HCT116 (cell line): ENCODE measurements around the gene RPS24. TPM values are rescaled to one million over a fixed set of nuclear protein-coding genes. Genes with fewer than 3 reads are reported as not detected.
"Not testable (repeated sequence)": the region's sequence is repeated elsewhere in the genome, so short reads cannot be mapped to it uniquely, and the experiment has no call there.

Source experiments
- ATAC-seq: fragments of 200-7000 bp; cut with Tn5 transposase; 2 replicates; pipeline ENCODE4 v1.9.1; 2020; ENCODE audit warnings: mild to moderate bottlenecking, moderate library complexity
- BruUV-seq: library from RNA; stranded (reverse); fragments of 400-500 nt; replicated peaks from 2 replicates; lab custom pipeline; 2021; lab: Mats Ljungman, UMichigan
- CTCF ChIA-PET: fragments of 300-600 bp; sonication (Branson Sonifier 250); formaldehyde crosslinking; loops from one replicate; lab custom pipeline; 2021; ENCODE audit warnings: antibody characterized with exemption; lab: Charles Lee
- POLR2A ChIA-PET: fragments of 300-600, 350-600 bp; sonication (Branson Sonifier 250); formaldehyde crosslinking; loops from one replicate; lab custom pipeline; 2021; ENCODE audit warnings: antibody characterized with exemption; lab: Charles Lee
- RAD21 ChIA-PET, 2 experiments: fragments of 300-600 bp; sonication (Branson Sonifier 250); formaldehyde crosslinking; loops; one replicate each; lab custom pipeline; 2023; ENCODE audit warnings: low total read pairs in 2 of 2; ENCODE audit not compliant: uncharacterized antibody in 2 of 2, unreplicated experiment in 2 of 2, low non-redundant PET in 1 of 2; lab: Charles Lee
- DNase-seq: peaks from one replicate; pipeline ENCODE4 v3.0.0-alpha.2; 2010; ENCODE audit warnings: low read depth, low spot score
- H2AFZ ChIP-seq: fragments of 200-600 bp; shearing (Covaris generic), sonication (generic); 2 replicates; pipeline ENCODE4 v1.6.1; 2017; ENCODE audit warnings: low read depth, mixed run types, mixed read lengths, antibody characterized with exemption, low read length; ENCODE audit not compliant: poor library complexity, severe bottlenecking
- H3K27ac ChIP-seq: 2 replicates; pipeline ENCODE4 v1.5.1; 2012; ENCODE audit warnings: low read depth, low read length
- H3K27me3 ChIP-seq: fragments of 200-600 bp; sonication (generic); 2 replicates; pipeline ENCODE4 v1.6.1; 2016; ENCODE audit warnings: mixed run types, low read length, mixed read lengths; ENCODE audit not compliant: insufficient read depth
- H3K36me3 ChIP-seq, 2 experiments: fragments of 200-500 bp in 1 of 2; fragments of 200-600 bp in 1 of 2; sonication (Bioruptor generic) in 1 of 2; sonication (generic) in 1 of 2; 2 replicates each; pipeline versions ENCODE4 v1.5.1 to v1.6.1; 2014 to 2016; ENCODE audit warnings: low read length in 2 of 2, inconsistent platforms in 1 of 2, mixed read lengths in 1 of 2, mixed run types in 1 of 2; ENCODE audit not compliant: insufficient read depth in 2 of 2, control insufficient read depth in 1 of 2
- H3K4me1 ChIP-seq, 2 experiments: fragments of 200-600 bp in 1 of 2; sonication (generic) in 1 of 2; 2 replicates each; pipeline versions ENCODE4 v1.5.1 to v1.6.1; 2012 to 2017; ENCODE audit warnings: low read length in 2 of 2, inconsistent platforms in 1 of 2, mild to moderate bottlenecking in 1 of 2, mixed read lengths in 1 of 2, mixed run types in 1 of 2, moderate library complexity in 1 of 2; ENCODE audit not compliant: insufficient read depth in 2 of 2, control insufficient read depth in 1 of 2
- H3K4me2 ChIP-seq: fragments of 200-600 bp; sonication (generic); 2 replicates; pipeline ENCODE4 v1.6.1; 2017; ENCODE audit warnings: mixed run types, low read length, mixed read lengths
- H3K4me3 ChIP-seq, 2 experiments: fragments of 200-600 bp in 1 of 2; sonication (generic) in 1 of 2; replicated peaks in 1 of 2; 2 replicates each; pipeline ENCODE4 v1.5.1; 2011 to 2016; ENCODE audit warnings: low read length in 2 of 2, control low read depth in 1 of 2, low read depth in 1 of 2, mild to moderate bottlenecking in 1 of 2, mixed read lengths in 1 of 2, mixed run types in 1 of 2
- H3K79me2 ChIP-seq: fragments of 200-600 bp; sonication (generic); 2 replicates; pipeline ENCODE4 v1.6.1; 2017; ENCODE audit warnings: mild to moderate bottlenecking, mixed run types, low read length, moderate library complexity, mixed read lengths; ENCODE audit not compliant: insufficient read depth
- H3K9ac ChIP-seq: fragments of 200-600 bp; sonication (generic); 2 replicates; pipeline ENCODE4 v1.6.1; 2016; ENCODE audit warnings: low read length, mixed read lengths
- H3K9me2 ChIP-seq: fragments of 200-600 bp; sonication (generic), shearing (Covaris generic); 2 replicates; pipeline ENCODE4 v1.6.1; 2017; ENCODE audit warnings: mixed run types, mild to moderate bottlenecking, moderate library complexity; ENCODE audit not compliant: insufficient read depth
- H3K9me3 ChIP-seq, 2 experiments: fragments of 200-500 bp in 1 of 2; fragments of 200-600 bp in 1 of 2; sonication (Bioruptor generic) in 1 of 2; sonication (generic) in 1 of 2; 2 replicates each; pipeline ENCODE4 v1.6.1; 2014 to 2017; ENCODE audit warnings: low read length in 2 of 2, mixed read lengths in 2 of 2, inconsistent platforms in 1 of 2, low read depth in 1 of 2, mild to moderate bottlenecking in 1 of 2, mixed run types in 1 of 2, moderate library complexity in 1 of 2; ENCODE audit not compliant: control insufficient read depth in 1 of 2, insufficient read depth in 1 of 2
- H4K20me1 ChIP-seq: fragments of 200-600 bp; sonication (generic), shearing (Covaris generic); 2 replicates; pipeline ENCODE4 v1.6.1; 2017; ENCODE audit warnings: mixed run types, mild to moderate bottlenecking, moderate library complexity; ENCODE audit not compliant: insufficient read depth
- CEBPB ChIP-seq: IDR thresholded peaks from 2 replicates; pipeline ENCODE4 v1.6.1; 2012; ENCODE audit warnings: low read depth
- EGR1 ChIP-seq: IDR thresholded peaks from 2 replicates; pipeline ENCODE4 v1.6.1; 2012; ENCODE audit warnings: low read depth
- POLR2A ChIP-seq: IDR thresholded peaks from 2 replicates; pipeline ENCODE4 v1.7.0; 2011; ENCODE audit warnings: borderline replicate concordance; ENCODE audit not compliant: insufficient read depth, insufficient read length; ENCODE audit errors: extremely low read depth
- POLR2AphosphoS5 ChIP-seq: IDR thresholded peaks from 2 replicates; pipeline ENCODE4 v1.6.1; 2011; ENCODE audit warnings: mild to moderate bottlenecking, low read depth, low read length, moderate library complexity
- RAD21 ChIP-seq: IDR thresholded peaks from 2 replicates; pipeline ENCODE4 v1.6.1; 2012; ENCODE audit warnings: low read depth, mild to moderate bottlenecking
- ZFX ChIP-seq: fragments of 450-650 bp; IDR thresholded peaks from 2 replicates; pipeline ENCODE4 v1.6.1; 2017
- ZNF274 ChIP-seq: fragments of 200-500 bp; sonication (Bioruptor generic); IDR thresholded peaks from 2 replicates; pipeline ENCODE4 v1.6.1; 2014; ENCODE audit warnings: mild to moderate bottlenecking, low read depth, low read length, inconsistent platforms
- intact Hi-C: fragments of 100-400 bp; cut with micrococcal nuclease; formaldehyde crosslinking; loops from 2 replicates; pipeline ENCODE4 v1.10.0; 2022
- total RNA-seq: library from RNA; stranded (reverse); gene quantifications from one replicate; pipeline ENCODE4 v1.2.1, GENCODE V29; 2021; ENCODE audit not compliant: unreplicated experiment
- TF ChIP-seq, protein P1 (sequence below): IDR thresholded peaks from 2 replicates; pipeline ENCODE4 v1.6.1; 2011; ENCODE audit warnings: mild to moderate bottlenecking, low read length, moderate library complexity; ENCODE audit not compliant: insufficient replicate concordance; ENCODE audit errors: extremely low read depth
- TF ChIP-seq, protein P2 (sequence below): IDR thresholded peaks from 2 replicates; pipeline ENCODE4 v1.6.1; 2012

RPS24 gene
- total RNA-seq, 1 experiment from 2014 or later, result 1,764 TPM

DNA sequence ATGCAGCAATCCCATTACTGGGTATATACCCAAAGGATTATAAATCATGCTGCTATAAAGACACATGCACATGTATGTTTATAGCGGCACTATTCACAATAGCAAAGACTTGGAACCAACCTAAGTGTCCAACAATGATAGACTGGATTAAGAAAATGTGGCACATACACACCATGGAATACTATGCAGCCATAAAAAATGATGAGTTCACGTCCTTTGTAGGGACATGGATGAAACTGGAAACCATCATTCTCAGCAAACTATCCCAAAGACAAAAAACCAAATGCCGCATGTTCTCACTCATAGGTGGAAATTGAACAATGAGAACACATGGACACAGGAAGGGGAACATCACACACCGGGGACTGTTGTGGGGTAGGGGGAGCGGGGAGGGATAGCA lies 34.9 kb upstream of the RPS24 start:
- RAD21 ChIA-PET, DNase-seq, ATAC-seq, H3K4me2 ChIP-seq, H2AFZ ChIP-seq, H3K9me2 ChIP-seq, BruUV-seq, H3K79me2 ChIP-seq, H3K9ac ChIP-seq, H3K27ac ChIP-seq, H4K20me1 ChIP-seq, POLR2A ChIA-PET, intact Hi-C loops, CTCF ChIA-PET, H3K9me3 ChIP-seq, H3K27me3 ChIP-seq, H3K4me1 ChIP-seq, H3K4me3 ChIP-seq: not testable (repeated sequence)
- peaks cover 26 to 36% of the 10 kb centered on the region in 2 experiments; a peak in 3 of 4 replicates for H3K36me3 ChIP-seq

DNA sequence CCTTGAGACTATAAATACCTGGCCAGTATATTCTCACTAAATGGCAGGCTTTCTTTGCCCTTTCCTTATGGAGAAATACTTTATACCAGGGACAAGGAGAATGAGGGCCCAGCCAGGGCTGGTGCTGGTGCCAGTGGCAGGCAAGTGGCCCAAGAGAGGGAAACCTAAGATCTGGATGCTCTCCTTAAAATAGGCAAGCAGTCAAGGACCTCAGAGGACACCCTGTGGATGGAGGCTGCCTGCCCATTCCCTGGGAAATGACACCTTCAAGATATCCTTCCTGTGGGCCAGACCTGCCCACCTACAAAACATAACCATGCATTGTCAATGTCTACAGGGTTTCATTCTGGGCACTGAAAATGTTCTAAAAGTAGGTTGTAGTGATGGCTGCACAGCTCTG lies 33.5 kb upstream of the RPS24 start:
- intact Hi-C loops, result no loop called here
- H3K9me3 ChIP-seq, result no peaks in the 10 kb centered on the region
- no peak overlapping the region for H3K4me2 ChIP-seq
- H3K4me3 ChIP-seq, result no peak overlapping the region
- no peak overlapping the region for H3K9ac ChIP-seq
- H3K4me1 ChIP-seq, result no peaks in the 10 kb centered on the region
- RAD21 ChIA-PET, result no interaction called here
- H2AFZ ChIP-seq, result no peak overlapping the region
- ATAC-seq, result no peak
- TF ChIP-seq, protein P1, sequence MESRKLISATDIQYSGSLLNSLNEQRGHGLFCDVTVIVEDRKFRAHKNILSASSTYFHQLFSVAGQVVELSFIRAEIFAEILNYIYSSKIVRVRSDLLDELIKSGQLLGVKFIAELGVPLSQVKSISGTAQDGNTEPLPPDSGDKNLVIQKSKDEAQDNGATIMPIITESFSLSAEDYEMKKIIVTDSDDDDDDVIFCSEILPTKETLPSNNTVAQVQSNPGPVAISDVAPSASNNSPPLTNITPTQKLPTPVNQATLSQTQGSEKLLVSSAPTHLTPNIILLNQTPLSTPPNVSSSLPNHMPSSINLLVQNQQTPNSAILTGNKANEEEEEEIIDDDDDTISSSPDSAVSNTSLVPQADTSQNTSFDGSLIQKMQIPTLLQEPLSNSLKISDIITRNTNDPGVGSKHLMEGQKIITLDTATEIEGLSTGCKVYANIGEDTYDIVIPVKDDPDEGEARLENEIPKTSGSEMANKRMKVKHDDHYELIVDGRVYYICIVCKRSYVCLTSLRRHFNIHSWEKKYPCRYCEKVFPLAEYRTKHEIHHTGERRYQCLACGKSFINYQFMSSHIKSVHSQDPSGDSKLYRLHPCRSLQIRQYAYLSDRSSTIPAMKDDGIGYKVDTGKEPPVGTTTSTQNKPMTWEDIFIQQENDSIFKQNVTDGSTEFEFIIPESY, result no peak
- TF ChIP-seq ZNF274, result no peak
- no peak for TF ChIP-seq RAD21
- TF ChIP-seq, protein P2, sequence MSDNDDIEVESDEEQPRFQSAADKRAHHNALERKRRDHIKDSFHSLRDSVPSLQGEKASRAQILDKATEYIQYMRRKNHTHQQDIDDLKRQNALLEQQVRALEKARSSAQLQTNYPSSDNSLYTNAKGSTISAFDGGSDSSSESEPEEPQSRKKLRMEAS, result no peak
- no peak for TF ChIP-seq POLR2A
- no peak for TF ChIP-seq EGR1
- no peak for TF ChIP-seq POLR2AphosphoS5
- no peak for TF ChIP-seq CEBPB
- no peak for TF ChIP-seq ZFX
- H3K27ac ChIP-seq, result no peak overlapping the region
- CTCF ChIA-PET, result no interaction called here
- POLR2A ChIA-PET, result no interaction called here
- BruUV-seq, result no TSS peak
- H4K20me1 ChIP-seq, result no peaks in the 10 kb centered on the region
- no peaks in the 10 kb centered on the region for H3K9me2 ChIP-seq
- peaks cover 29 to 40% of the 10 kb centered on the region in 2 experiments; a peak in 3 of 4 replicates for H3K36me3 ChIP-seq
- DNase-seq, result no peak
- H3K79me2 ChIP-seq, result no peaks in the 10 kb centered on the region
- H3K27me3 ChIP-seq, result no peaks in the 10 kb centered on the region
